GM12801 (cell line): Measurements from ENCODE around the gene DBNL.

ENCODE experiments used
- CTCF ChIP-seq: IDR thresholded peaks from one replicate; pipeline ENCODE4 v1.5.1; 2011; ENCODE audit warnings: control low read depth; ENCODE audit not compliant: insufficient read length; ENCODE audit errors: extremely low read depth

The DBNL gene

GRCh38 chr7:44106311-44107065, 62.0 kb downstream of the DBNL start:
- no peak for TF ChIP-seq CTCF

- TF ChIP-seq CTCF = no peak
Measured at GRCh38 chr7:44107116-44107960, 62.8 kb downstream of the DBNL start.

- TF ChIP-seq CTCF = no peak
Measured at GRCh38 chr7:44107961-44108767, 63.7 kb downstream of the DBNL start.

- no peak for TF ChIP-seq CTCF
Measured at GRCh38 chr7:44108768-44109750, 64.6 kb downstream of the DBNL start.

GRCh38 chr7:44109991-44110390, 65.5 kb downstream of the DBNL start:
- TF ChIP-seq CTCF = no peak

- TF ChIP-seq CTCF = no peak
Measured at GRCh38 chr7:44110719-44111635, 66.5 kb downstream of the DBNL start.
